Activated CD8-positive, alpha-beta memory T cell treated with anti-CD3 and anti-CD28 coated beads, Interleukin-2, amount 10 ng/mL, durations not matched to agents 7 days and 5 days (primary cell): Measurements from ENCODE around the gene ADGRB3. TPM values are rescaled to one million over a fixed set of nuclear protein-coding genes. Genes with fewer than 3 reads are reported as not detected.

Source experiments
- ATAC-seq: fragments of 150-1000 bp; cut with Tn5 transposase; one replicate; pipeline ENCODE4 v1.10.0; 2021; ENCODE audit warnings: moderate library complexity
- CTCF ChIA-PET: fragments of 350-600 bp; sonication (Branson Sonifier 250); formaldehyde crosslinking; loops from one replicate; lab custom pipeline; 2021; ENCODE audit warnings: antibody characterized with exemption; lab: Charles Lee
- DNase-seq: peaks from one replicate; pipeline ENCODE4 v3.0.0-alpha.2; 2020
- H3K27ac Mint-ChIP-seq: one replicate; pipeline ENCODE4 v1.8.0; 2021; ENCODE audit warnings: mild to moderate bottlenecking, mixed read lengths
- H3K27me3 Mint-ChIP-seq: one replicate; pipeline ENCODE4 v1.8.0; 2021; ENCODE audit warnings: mixed read lengths
- H3K36me3 Mint-ChIP-seq: one replicate; pipeline ENCODE4 v1.8.0; 2021; ENCODE audit warnings: mild to moderate bottlenecking, mixed read lengths
- H3K4me1 Mint-ChIP-seq: one replicate; pipeline ENCODE4 v1.8.0; 2021; ENCODE audit warnings: mixed read lengths
- H3K4me3 Mint-ChIP-seq: one replicate; pipeline ENCODE4 v1.8.0; 2021; ENCODE audit warnings: mild to moderate bottlenecking, moderate library complexity, mixed read lengths
- H3K9me3 Mint-ChIP-seq: one replicate; pipeline ENCODE4 v1.8.0; 2022; ENCODE audit warnings: low read depth, mixed read lengths
- total RNA-seq, 2 experiments: library from RNA; stranded (reverse); gene quantifications; one replicate each; pipeline ENCODE4 v1.2.3, GENCODE V29; 2021

ADGRB3 gene
- under 1 TPM in 1 of 2 experiments, not detected in 1; 0.33 TPM for total RNA-seq

DNA sequence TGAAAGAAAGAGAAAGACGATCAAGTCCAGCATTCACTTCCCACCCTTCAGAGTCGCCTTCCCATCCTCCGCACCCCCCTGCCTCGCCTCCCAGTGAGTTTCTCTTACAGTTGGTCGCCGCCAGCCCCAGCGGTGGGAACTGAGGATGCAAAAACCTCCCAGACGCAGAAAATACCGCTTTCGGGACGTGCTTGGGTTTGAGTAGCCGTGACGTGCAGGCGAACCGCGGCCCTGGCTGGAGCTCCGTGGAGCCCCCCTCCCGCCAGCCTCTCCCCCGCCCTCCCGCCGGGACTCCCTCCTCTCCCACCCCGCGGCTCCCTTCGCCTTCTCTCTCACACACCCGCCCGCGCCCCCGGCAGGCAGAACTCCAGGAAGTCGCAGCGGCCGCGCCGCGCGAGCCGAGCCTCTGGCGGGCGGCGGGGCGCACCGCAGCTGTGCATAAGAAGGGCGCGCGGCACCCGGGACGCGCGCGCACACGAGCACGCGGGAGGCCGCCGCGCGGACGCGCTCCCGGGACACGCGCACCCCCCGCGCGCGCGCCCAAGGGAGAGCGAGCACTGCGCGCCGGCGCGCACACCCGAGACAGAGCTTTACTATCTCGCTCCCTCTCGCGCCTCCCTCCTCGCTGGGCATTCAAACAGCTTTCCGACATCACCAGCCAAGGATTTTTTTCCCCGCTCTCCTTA lies at the start of gene ADGRB3:
Gene ADGRB3, plus strand, starts transcription at position 557 of the 686 bp plus-strand sequence. CDS start 3,394 bp downstream, outside the sequence.
- H3K4me1 Mint-ChIP-seq = peaks cover 14% of the 10 kb centered on the region
- no peak within 1 kb of the TSS for H3K27ac Mint-ChIP-seq
- CTCF ChIA-PET = no interaction called here
- H3K27me3 Mint-ChIP-seq = peaks cover 45% of the 10 kb centered on the region
- ATAC-seq = peak; percentile 96
- no peaks in the 10 kb centered on the region for H3K9me3 Mint-ChIP-seq
- H3K36me3 Mint-ChIP-seq = no peaks in the 10 kb centered on the region
- DNase-seq = peak; percentile 50
- H3K4me3 Mint-ChIP-seq = peak within 1 kb of the TSS; percentile 73

DNA sequence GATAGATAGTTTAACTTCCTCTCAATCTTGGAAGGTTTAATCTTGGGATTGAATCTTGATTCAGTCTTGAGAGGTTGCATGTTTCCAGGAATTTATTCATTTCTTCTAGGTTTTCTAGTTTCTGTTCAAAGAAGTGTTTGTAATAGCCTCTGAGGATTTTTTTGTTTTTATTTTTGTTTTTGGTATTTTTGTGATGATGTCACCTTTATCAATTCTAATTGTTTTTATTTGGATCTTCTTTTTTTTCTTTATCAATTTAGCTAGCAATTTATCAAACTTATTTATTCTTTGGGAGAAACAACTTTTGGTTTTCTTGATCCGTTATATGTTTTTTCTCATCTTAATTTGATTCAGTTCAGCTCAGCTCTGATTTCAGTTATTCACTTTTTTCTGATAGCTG lies 41.5 kb upstream of the ADGRB3 start:
- H3K4me3 Mint-ChIP-seq = no peak overlapping the region
- no peak overlapping the region for H3K27ac Mint-ChIP-seq
- CTCF ChIA-PET = no interaction called here
- no peaks in the 10 kb centered on the region for H3K4me1 Mint-ChIP-seq
- H3K27me3 Mint-ChIP-seq = no peaks in the 10 kb centered on the region
- H3K36me3 Mint-ChIP-seq = no peaks in the 10 kb centered on the region
- peaks cover 2% of the 10 kb centered on the region for H3K9me3 Mint-ChIP-seq
- no peak for ATAC-seq
- no peak for DNase-seq

- no peaks in the 10 kb centered on the region for H3K4me1 Mint-ChIP-seq
- no peak for ATAC-seq
- no peaks in the 10 kb centered on the region for H3K36me3 Mint-ChIP-seq
- no peaks in the 10 kb centered on the region for H3K9me3 Mint-ChIP-seq
- H3K4me3 Mint-ChIP-seq = no peak overlapping the region
- no peak overlapping the region for H3K27ac Mint-ChIP-seq
- DNase-seq = no peak
- CTCF ChIA-PET = no interaction called here
- no peaks in the 10 kb centered on the region for H3K27me3 Mint-ChIP-seq
Observed at GRCh38 chr6:68597642-68598041, 37.4 kb upstream of the ADGRB3 start.

- H3K36me3 Mint-ChIP-seq = no peaks in the 10 kb centered on the region
- ATAC-seq = no peak
- no peaks in the 10 kb centered on the region for H3K27me3 Mint-ChIP-seq
Observed at GRCh38 chr6:68615938-68616337, 19.1 kb upstream of the ADGRB3 start.

GRCh38 chr6:68625998-68626397 lies 9.1 kb upstream of the ADGRB3 start:
- no peak for ATAC-seq
- no peaks in the 10 kb centered on the region for H3K27me3 Mint-ChIP-seq
- CTCF ChIA-PET = no interaction called here
- H3K36me3 Mint-ChIP-seq = no peaks in the 10 kb centered on the region
- H3K4me1 Mint-ChIP-seq = no peaks in the 10 kb centered on the region
- no peak overlapping the region for H3K27ac Mint-ChIP-seq
- no peak for DNase-seq
- no peak overlapping the region for H3K4me3 Mint-ChIP-seq
- H3K9me3 Mint-ChIP-seq = no peaks in the 10 kb centered on the region

More at GRCh38 chr6:68615938-68616337, 19.1 kb upstream of the ADGRB3 start:
- no peaks in the 10 kb centered on the region for H3K9me3 Mint-ChIP-seq
- no peaks in the 10 kb centered on the region for H3K4me1 Mint-ChIP-seq
- DNase-seq = no peak
- no peak overlapping the region for H3K27ac Mint-ChIP-seq
- H3K4me3 Mint-ChIP-seq = no peak overlapping the region
- CTCF ChIA-PET = no interaction called here

DNA sequence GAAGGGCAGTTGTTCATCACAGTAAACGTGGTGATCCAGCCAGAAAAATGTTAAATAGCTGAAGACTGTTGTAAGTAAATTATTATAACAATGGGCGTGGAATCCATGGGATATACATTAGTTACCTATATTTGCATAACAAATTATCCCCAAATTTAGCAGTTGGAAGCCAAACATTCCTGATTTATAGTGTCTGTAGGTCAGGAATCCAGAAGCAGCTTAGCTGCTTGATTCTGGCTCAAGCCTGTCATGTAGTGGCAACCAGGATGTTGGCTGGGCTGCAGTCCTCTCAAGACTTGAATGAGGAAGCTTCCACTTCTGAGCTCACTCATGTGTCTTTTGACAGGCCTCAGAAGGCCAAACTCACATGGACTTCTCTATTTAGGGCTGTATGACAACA lies 6.9 kb upstream of the ADGRB3 start:
- ATAC-seq (no peak), DNase-seq (no peak)
- Mint-ChIP-seq H3K4me3 (no peak overlapping the region), H3K27me3 (peaks cover 6% of the 10 kb centered on the region), H3K4me1 (no peaks in the 10 kb centered on the region), H3K9me3 (no peaks in the 10 kb centered on the region), H3K27ac (no peak overlapping the region), H3K36me3 (no peaks in the 10 kb centered on the region)
- CTCF ChIA-PET = interaction anchor here (0.5 kb wide), 1 partner anchor 326 kb away, joined by 3 read pairs; no protein-coding TSS in a partner anchor

DNA sequence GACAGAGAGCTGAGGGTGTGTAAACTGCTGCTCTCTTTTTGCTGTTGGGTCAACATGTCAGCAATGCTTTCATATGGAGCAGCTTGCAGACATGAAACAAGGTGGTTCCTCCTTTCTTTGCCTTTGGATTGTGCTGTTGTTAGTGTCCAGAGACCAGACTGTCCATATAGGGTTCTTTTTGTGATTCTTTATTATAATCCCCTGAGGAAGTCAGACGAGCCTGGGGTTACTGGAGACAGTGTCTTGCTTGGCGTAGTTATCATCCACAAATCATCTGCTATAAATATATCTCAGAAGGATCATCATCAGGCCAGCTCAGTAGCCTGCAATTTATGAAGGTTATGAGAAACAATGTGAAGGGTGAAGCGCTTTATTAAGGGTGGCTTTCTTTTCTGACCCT lies 2.3 kb upstream of the ADGRB3 start:
- H3K27ac Mint-ChIP-seq = no peak overlapping the region
- no peak for ATAC-seq
- DNase-seq = no peak
- CTCF ChIA-PET = no interaction called here
- peaks cover 42% of the 10 kb centered on the region for H3K27me3 Mint-ChIP-seq
- H3K36me3 Mint-ChIP-seq = no peaks in the 10 kb centered on the region
- no peaks in the 10 kb centered on the region for H3K9me3 Mint-ChIP-seq
- H3K4me3 Mint-ChIP-seq = no peak overlapping the region
- H3K4me1 Mint-ChIP-seq = peaks cover 14% of the 10 kb centered on the region

- Mint-ChIP-seq H3K9me3 (no peaks in the 10 kb centered on the region), H3K36me3 (no peaks in the 10 kb centered on the region), H3K27ac (no peak overlapping the region), H3K27me3 (peaks cover 45% of the 10 kb centered on the region), H3K4me3 (no peak overlapping the region), H3K4me1 (peaks cover 14% of the 10 kb centered on the region)
- CTCF ChIA-PET = no interaction called here
- ATAC-seq = no peak
- no peak for DNase-seq
Observed at GRCh38 chr6:68633281-68633971, 1.7 kb upstream of the ADGRB3 start.

GRCh38 chr6:68633972-68634725 lies 933 bp upstream of the ADGRB3 start:
- Mint-ChIP-seq H3K4me3 (peak overlapping the region; percentile 54), H3K36me3 (no peaks in the 10 kb centered on the region), H3K27me3 (peaks cover 45% of the 10 kb centered on the region), H3K9me3 (no peaks in the 10 kb centered on the region), H3K27ac (no peak overlapping the region), H3K4me1 (peaks cover 14% of the 10 kb centered on the region)
- ATAC-seq (no peak), DNase-seq (no peak)
- CTCF ChIA-PET = no interaction called here

- no peaks in the 10 kb centered on the region for H3K36me3 Mint-ChIP-seq
- H3K27me3 Mint-ChIP-seq = peaks cover 45% of the 10 kb centered on the region
- DNase-seq (no peak), ATAC-seq (peak; percentile 14)
- H3K4me3 Mint-ChIP-seq = peak overlapping the region; percentile 73
- H3K9me3 Mint-ChIP-seq = no peaks in the 10 kb centered on the region
- peaks cover 14% of the 10 kb centered on the region for H3K4me1 Mint-ChIP-seq
- H3K27ac Mint-ChIP-seq = no peak overlapping the region
- CTCF ChIA-PET = no interaction called here
Observed at GRCh38 chr6:68635412-68635705, 277 bp downstream of the ADGRB3 start.

DNA sequence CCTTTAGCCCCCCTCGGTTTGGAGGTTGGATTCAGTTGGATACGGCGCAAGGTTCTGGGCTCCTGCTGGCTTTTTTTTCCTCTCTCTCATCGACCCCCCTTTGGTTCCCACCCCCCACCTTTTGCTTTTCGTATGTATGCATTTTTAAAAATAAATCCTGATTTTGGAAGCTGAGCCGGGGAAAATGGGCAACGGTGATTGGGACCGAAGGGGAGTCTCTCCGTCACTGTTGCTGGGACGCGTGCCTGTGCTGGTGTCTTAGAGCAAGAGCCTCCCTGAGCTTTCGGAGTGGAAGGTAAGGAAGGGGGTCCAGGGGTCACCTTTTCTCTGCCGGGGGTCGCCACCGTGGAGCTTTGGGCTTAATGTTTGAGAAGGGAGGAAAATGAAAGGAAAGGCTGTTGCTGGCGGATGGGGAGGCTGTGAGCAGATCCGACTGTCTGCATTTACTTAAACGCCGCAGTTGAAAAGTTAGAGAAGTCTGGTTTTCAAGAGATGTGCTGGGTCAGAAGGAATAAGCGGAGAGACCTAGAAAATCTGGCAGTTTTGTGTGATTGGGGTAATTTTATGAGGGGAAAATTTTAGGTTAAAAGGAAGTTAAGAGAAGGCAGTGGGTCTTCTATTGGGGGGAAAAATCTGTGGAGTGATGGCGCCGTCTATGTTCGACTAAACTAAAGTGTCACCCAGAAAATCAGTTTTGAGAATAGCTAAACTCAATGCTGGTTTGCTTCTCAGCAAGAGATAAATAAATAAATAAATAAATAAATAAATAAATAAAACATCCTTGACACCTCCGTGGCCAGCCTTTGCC lies 828 bp downstream of the ADGRB3 start:
- no peak for DNase-seq
- no peaks in the 10 kb centered on the region for H3K36me3 Mint-ChIP-seq
- no peaks in the 10 kb centered on the region for H3K9me3 Mint-ChIP-seq
- peak overlapping the region; percentile 73 for H3K4me3 Mint-ChIP-seq
- no peak for ATAC-seq
- CTCF ChIA-PET = no interaction called here
- H3K27me3 Mint-ChIP-seq = peaks cover 45% of the 10 kb centered on the region
- H3K27ac Mint-ChIP-seq = no peak overlapping the region
- peaks cover 14% of the 10 kb centered on the region for H3K4me1 Mint-ChIP-seq

- peaks cover 45% of the 10 kb centered on the region for H3K27me3 Mint-ChIP-seq
- H3K4me3 Mint-ChIP-seq = no peak overlapping the region
- no peaks in the 10 kb centered on the region for H3K36me3 Mint-ChIP-seq
- no peak for ATAC-seq
- no peak overlapping the region for H3K27ac Mint-ChIP-seq
- CTCF ChIA-PET = interaction anchor here (0.7 kb wide), 2 partner anchors 330 to 1310 kb away, joined by 3 to 5 read pairs; no protein-coding TSS in a partner anchor
- no peaks in the 10 kb centered on the region for H3K9me3 Mint-ChIP-seq
- DNase-seq = no peak
- H3K4me1 Mint-ChIP-seq = peaks cover 14% of the 10 kb centered on the region
Observed at GRCh38 chr6:68636666-68637065, 1.6 kb downstream of the ADGRB3 start.

DNA sequence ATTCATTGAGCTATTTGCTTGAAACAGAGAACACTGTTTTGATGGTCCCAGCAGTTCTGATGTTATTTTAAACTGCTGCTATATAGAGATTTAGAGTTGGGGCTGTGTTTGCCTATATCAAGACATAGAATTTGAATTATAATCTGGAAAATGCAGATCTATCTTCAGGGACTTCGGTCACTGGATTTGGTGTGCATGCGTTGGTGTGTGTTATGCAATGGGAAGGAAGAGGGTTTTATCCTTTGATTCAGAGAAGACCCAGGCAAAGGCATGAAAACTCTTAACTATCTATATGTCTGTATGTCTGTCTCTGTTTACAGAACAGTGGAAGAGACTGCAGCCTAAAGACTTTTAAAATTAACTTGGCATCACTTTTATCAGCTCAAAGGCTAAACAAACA lies 2.0 kb downstream of the ADGRB3 start:
- H3K27me3 Mint-ChIP-seq = peaks cover 45% of the 10 kb centered on the region
- CTCF ChIA-PET = interaction anchor here (0.7 to 0.8 kb wide), 3 partner anchors 329 to 1471 kb away, joined by 3 to 5 read pairs (median 3); no protein-coding TSS in a partner anchor
- H3K9me3 Mint-ChIP-seq = no peaks in the 10 kb centered on the region
- H3K4me1 Mint-ChIP-seq = peaks cover 14% of the 10 kb centered on the region
- DNase-seq (no peak), ATAC-seq (no peak)
- no peaks in the 10 kb centered on the region for H3K36me3 Mint-ChIP-seq
- H3K4me3 Mint-ChIP-seq = no peak overlapping the region
- H3K27ac Mint-ChIP-seq = no peak overlapping the region
